Stimulated activated CD8-positive, alpha-beta memory T cell treated with anti-CD3 and anti-CD28 coated beads, Interleukin-2, amount 100 ng/mL, for 48 hours (primary cell): Measurements from ENCODE around the gene TTI1.

Experiments
- DNase-seq, 2 donors: peaks; one replicate each; pipeline ENCODE4 v3.0.0-alpha.2; 2020; ENCODE audit warnings: low read depth in 2 of 2

Gene TTI1

DNA sequence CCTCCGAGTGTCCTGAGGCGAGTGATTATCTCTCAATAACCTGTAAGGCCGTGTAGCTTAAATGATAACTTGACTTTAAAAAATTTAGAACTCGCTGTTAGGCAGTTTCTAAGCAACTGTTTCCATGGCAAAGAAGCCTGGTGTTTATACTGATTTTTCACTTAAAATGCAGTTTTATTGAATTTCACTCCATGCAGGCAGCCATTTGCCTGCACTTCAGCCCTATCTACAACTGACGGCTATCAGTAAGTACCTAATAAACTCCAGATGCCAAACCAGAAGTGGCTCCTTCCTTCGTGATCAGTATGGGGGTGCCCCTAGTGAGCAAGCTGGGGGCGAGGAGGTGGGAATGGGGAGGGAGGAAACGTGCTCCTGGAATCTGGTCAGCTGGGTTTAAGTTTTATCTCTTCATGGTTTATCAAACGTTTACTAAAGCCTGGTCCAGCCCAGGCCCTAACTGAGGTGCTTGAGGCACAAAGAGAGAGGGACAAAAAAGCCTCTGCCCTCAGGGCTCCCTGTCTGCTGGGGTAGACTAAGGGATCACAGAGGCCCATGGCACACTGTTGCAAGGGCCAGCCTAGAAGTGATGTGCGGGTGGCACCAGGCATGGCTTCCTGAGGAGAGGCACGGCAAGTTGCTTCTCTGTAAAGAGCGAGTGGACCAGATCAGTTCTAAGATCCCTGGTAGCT is 45.5 kb downstream of the TTI1 start:
- no peak for DNase-seq

DNA sequence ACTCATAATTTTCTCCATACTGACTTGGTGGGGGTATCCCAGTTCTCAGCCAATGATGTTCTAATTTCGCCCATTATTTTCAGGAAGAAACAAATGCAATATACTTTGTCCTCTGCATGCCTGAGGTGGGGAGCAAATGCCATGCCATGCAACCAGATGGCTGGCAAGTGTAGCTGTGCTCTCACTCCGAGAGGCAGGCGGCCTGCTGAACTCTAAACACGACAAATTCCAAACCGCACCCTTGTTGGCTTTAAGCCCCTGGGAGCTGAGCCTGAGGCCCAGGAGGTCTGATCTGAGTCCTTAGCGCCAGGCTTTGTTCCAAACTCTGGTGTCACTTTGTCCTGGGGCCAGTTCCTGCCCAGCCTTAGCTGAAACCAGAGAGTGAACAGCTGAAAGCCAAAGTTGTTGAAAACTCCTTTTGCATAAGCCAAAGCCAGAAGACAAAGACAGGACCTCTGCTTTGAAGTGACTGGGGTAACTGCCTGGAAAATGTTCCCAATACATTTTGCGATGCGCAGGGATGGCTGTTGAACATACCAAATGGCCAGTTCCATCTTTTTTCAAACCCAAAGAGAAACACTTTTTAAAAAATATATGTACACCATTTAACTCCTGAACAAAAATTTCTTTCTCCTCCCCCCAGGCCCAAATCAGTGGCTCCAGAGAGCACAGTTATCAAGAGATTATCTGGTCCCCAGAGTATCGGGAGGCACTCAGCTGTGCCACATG is 46.2 kb downstream of the TTI1 start:
- no peak for DNase-seq

GRCh38 chr20:37986044-37986858 is 47.0 kb downstream of the TTI1 start:
- no peak for DNase-seq

- DNase-seq: no peak
These were observed 49.1 kb downstream of the TTI1 start for GRCh38 chr20:37984018-37984785.

- no peak for DNase-seq
These were observed 50.0 kb downstream of the TTI1 start for GRCh38 chr20:37983286-37983685.

DNA sequence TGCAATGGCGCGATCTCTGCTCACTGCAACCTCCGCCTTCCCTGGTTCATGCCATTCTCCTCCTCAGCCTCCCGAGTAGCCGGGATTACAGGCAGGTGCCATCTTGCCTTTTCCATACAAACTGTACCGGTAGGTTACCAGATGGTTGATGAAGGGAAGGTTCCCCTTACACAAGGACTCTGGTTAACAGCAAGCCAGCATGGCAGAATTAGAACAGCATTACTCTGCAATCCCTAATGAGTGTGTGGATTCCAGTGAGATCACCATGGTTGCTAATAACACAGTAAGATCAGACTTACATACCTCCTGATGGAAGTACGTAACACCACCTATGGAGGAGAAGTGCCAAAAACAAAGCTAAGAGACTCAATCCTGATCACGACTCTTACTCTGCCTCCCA is 51.7 kb downstream of the TTI1 start:
- no peak for DNase-seq

GRCh38 chr20:37980876-37981275 is 52.4 kb downstream of the TTI1 start:
- no peak for DNase-seq

- DNase-seq: no peak
These were observed 52.9 kb downstream of the TTI1 start for GRCh38 chr20:37980383-37980782.

DNA sequence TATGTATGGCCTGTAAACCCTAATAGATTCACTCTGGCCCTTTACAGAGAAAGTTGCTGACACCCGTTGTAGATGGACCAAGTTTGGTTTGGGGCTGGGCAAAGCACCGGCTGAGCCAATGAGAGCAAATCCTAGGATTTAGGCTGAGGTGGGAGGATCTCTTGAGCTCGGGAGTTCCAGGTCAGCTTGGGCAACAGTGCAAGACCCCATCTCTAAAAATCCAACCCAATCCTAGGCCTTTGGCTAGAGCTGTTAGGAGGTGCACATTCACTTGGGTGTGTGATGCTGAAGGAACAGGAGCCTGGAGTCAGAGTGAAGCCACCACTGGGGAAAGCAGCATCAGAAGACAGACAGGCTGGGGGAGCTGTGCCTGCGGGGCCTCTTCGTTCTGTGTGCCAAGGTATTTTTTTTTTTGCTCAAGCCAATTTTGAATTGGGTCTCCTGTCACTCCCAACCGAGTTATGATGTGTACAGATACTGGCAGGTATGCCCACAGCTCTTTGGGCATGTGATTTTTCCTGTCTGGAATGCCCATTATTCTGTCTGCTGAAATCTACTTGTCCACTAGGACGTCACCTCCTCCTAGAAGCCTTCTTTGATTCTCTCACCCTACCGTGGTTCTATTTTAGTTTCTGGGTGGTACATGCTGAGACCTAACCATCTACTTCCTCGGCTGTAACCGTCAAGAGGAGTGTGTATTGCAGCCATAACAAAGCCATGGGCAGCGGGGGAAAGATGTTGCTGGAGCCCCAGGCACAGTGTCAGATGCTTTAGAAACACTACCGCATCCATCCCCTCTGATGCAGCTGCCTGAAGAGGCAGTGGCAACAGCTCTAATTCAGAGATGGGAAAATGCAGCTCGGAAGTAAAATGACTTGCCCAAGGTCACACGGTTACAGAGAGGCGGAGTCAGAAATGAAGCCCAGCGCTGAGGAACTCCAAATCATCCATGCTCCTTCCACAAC is 54.0 kb downstream of the TTI1 start:
- DNase-seq: no peak

DNA sequence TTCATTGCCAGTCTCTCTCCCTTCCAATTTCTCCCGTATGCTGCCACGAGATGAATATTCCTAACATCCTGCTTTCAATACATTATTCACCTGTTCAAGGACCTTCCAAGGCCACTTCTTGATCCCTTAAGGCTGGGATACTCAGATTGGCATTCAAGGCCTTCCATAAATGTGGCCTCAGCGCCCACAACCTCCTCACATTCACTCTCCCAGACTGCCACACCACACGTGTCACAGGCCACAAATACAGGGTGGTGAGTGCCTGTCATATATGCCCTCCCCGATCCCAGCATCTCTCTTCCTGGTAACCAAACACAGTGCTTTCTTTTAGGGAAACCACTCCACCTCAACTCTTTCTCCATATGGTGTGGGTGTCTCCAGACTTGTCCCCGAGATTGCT is 55.5 kb downstream of the TTI1 start:
- DNase-seq: no peak

- no peak for DNase-seq
These were observed 55.9 kb downstream of the TTI1 start for GRCh38 chr20:37977338-37977737.

DNA sequence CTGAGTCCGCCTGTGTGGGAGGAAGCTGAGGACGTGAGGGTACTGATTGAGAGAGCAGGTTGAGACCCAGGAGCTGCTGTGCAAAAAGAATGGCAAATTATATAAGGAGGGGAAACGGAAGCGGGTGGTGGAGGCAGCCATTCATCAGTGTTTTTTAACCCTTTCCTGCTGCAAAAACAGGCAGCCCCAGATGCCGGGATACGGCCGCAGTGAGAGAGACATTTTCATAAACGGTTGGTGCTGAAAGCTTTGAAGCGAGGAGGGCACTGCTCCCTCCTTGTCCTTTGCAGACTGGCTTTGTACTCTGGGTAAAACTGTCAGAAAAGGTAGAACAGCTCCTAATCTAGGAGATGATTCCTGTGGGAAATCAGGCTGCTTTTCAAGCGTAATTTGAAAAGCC is 56.4 kb downstream of the TTI1 start:
- DNase-seq: no peak

- no peak for DNase-seq
These were observed 60.0 kb downstream of the TTI1 start for GRCh38 chr20:37973059-37973910.

- DNase-seq: no peak
These were observed 60.8 kb downstream of the TTI1 start for GRCh38 chr20:37972256-37973058.

- no peak for DNase-seq
These were observed 61.6 kb downstream of the TTI1 start for GRCh38 chr20:37971561-37972127.

DNA sequence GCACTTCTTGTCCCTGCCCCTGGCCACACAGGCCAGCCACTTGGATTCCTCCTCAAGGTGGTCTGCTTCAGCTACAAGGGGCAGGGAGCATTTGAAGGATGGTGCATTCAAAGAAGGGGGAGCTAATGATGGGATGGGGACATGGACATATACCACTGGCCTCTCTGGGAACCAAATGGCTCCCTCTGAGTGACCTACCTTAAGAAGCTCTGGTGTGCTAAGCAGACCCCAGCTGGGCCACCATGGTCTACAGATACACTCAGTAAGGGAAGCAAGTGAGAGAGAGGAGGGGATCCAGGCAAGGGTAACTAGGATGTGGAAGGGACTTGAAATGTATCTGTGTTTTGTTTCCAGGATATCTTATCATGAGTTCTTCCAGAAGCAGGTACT is 62.4 kb downstream of the TTI1 start:
- DNase-seq: no peak

GRCh38 chr20:37969949-37970855 is 63.1 kb downstream of the TTI1 start:
- DNase-seq: no peak
